HG03025 (cell line): Measurements from ENCODE around the gene SYCE3.

Source experiments
- ATAC-seq: cut with Tn5 transposase; IDR thresholded peaks from one replicate; pipeline ENCODE4 v1.9.1; 2021; ENCODE audit warnings: mild to moderate bottlenecking, moderate library complexity; ENCODE audit not compliant: unreplicated experiment, low FRiP score

Gene SYCE3

GRCh38 chr22:50504369-50505211, 58.1 kb downstream of the SYCE3 start:
- no peak for ATAC-seq

- no peak for ATAC-seq
These were observed 59.1 kb downstream of the SYCE3 start for GRCh38 chr22:50503475-50504145.

- ATAC-seq, result no peak
These were observed 59.9 kb downstream of the SYCE3 start for GRCh38 chr22:50502628-50503474.

GRCh38 chr22:50502096-50502495, 60.6 kb downstream of the SYCE3 start:
- no peak for ATAC-seq
